Effector CD4-positive, alpha-beta T cell (primary cell): Measurements from ENCODE around the gene SON.
"Not testable (repeated sequence)": the region's sequence is repeated elsewhere in the genome, so short reads cannot be mapped to it uniquely, and the experiment has no call there.

ENCODE experiments used
- DNase-seq: peaks from one replicate; pipeline ENCODE4 v3.0.0-alpha.2; 2020
- total RNA-seq: gene quantifications from one replicate; lab custom pipeline; 2026; lab: John Stamatoyannopoulos, UW

Gene SON
- 653 reads per million, percentile 98 among the genes with 10 or more reads in this experiment for total RNA-seq

GRCh38 chr21:33542640-33543504 is at the start of gene SON:
TSS of gene SON (plus strand) at chr21:33543038. CDS start at chr21:33543093, 55 bp downstream.
- DNase-seq, result peak; percentile 97

- no peak for DNase-seq
These were observed 49.1 kb upstream of the SON start for GRCh38 chr21:33493756-33494155.

GRCh38 chr21:33495743-33496142 is 47.1 kb upstream of the SON start:
- DNase-seq, result no peak

GRCh38 chr21:33496345-33496744 is 46.5 kb upstream of the SON start:
- no peak for DNase-seq

- DNase-seq, result no peak
These were observed 37.0 kb upstream of the SON start for GRCh38 chr21:33505833-33506232.

- DNase-seq, result not testable (repeated sequence)
These were observed 35.8 kb upstream of the SON start for GRCh38 chr21:33507003-33507402.

GRCh38 chr21:33510826-33511225 is 32.0 kb upstream of the SON start:
- no peak for DNase-seq

GRCh38 chr21:33511639-33512038 is 31.2 kb upstream of the SON start:
- DNase-seq, result no peak

GRCh38 chr21:33512481-33512880 is 30.4 kb upstream of the SON start:
- no peak for DNase-seq

GRCh38 chr21:33514229-33514628 is 28.6 kb upstream of the SON start:
- no peak for DNase-seq

GRCh38 chr21:33518899-33519298 is 23.9 kb upstream of the SON start:
- DNase-seq, result no peak

- DNase-seq, result no peak
These were observed 20.4 kb upstream of the SON start for GRCh38 chr21:33522297-33522952.

- DNase-seq, result no peak
These were observed 19.9 kb upstream of the SON start for GRCh38 chr21:33522953-33523349.

GRCh38 chr21:33531007-33531406 is 11.8 kb upstream of the SON start:
- no peak for DNase-seq

- DNase-seq, result no peak
These were observed 5.6 kb upstream of the SON start for GRCh38 chr21:33537212-33537611.

- no peak for DNase-seq
These were observed 3.2 kb upstream of the SON start for GRCh38 chr21:33539616-33540015.

GRCh38 chr21:33540711-33541104 is 2.1 kb upstream of the SON start:
- no peak for DNase-seq

- no peak for DNase-seq
These were observed 1.6 kb upstream of the SON start for GRCh38 chr21:33541105-33541711.

- peak; percentile 76 for DNase-seq
These were observed 840 bp upstream of the SON start, which contains the start of gene GART for GRCh38 chr21:33541756-33542639. TSS of gene GART (minus strand) at chr21:33542117. CDS start at chr21:33539315, 2,802 bp downstream.

GRCh38 chr21:33543505-33544129 is 779 bp downstream of the SON start:
- DNase-seq, result no peak

GRCh38 chr21:33544451-33545195 is 1.8 kb downstream of the SON start:
- no peak for DNase-seq
